Forelimb muscle (tissue), 1 donor: ENCODE results near the gene SNAPC5. TPM values are rescaled to one million over a fixed set of nuclear protein-coding genes. Genes with fewer than 3 reads are reported as not detected.

Source experiments
- DNase-seq: peaks from one replicate; pipeline ENCODE4 v3.0.0-alpha.2; 2013; ENCODE audit warnings: low read depth
- polyA plus RNA-seq: library from polyadenylated mRNA; unstranded; fragments of 120-200 nt; gene quantifications from one replicate; pipeline ENCODE4 v1.2.1, GENCODE V29; 2013; ENCODE audit not compliant: insufficient read length

Gene SNAPC5
- polyA plus RNA-seq, 1 donor: 33.7 TPM

- no peak for DNase-seq
Observed at GRCh38 chr15:66456211-66456610, 41.4 kb downstream of the SNAPC5 start.

- no peak for DNase-seq
Observed at GRCh38 chr15:66454143-66454542, 43.4 kb downstream of the SNAPC5 start.

GRCh38 chr15:66452971-66453580, 44.5 kb downstream of the SNAPC5 start:
- peak; percentile 13 for DNase-seq

- DNase-seq: no peak
Observed at GRCh38 chr15:66452420-66452819, 45.1 kb downstream of the SNAPC5 start.

Other genes with a start within 250 kb of the SNAPC5 start
- 0.28 TPM for gene MEGF11, start 244.0 kb downstream of the SNAPC5 start, polyA plus RNA-seq
- 31.4 TPM for gene DIS3L, start 204.2 kb downstream of the SNAPC5 start, polyA plus RNA-seq
- 12.0 TPM for gene TIPIN, start 141.1 kb downstream of the SNAPC5 start, polyA plus RNA-seq
- gene MAP2K1, start 110.8 kb downstream of the SNAPC5 start, polyA plus RNA-seq: 109 TPM
- 6,035 TPM for gene RPL4, start 7.1 kb upstream of the SNAPC5 start, polyA plus RNA-seq
- 13.4 TPM for gene ZWILCH, start 7.6 kb upstream of the SNAPC5 start, polyA plus RNA-seq
- 0.14 TPM for gene LCTL, start 68.2 kb upstream of the SNAPC5 start, polyA plus RNA-seq
- gene SMAD6, start 204.5 kb upstream of the SNAPC5 start, polyA plus RNA-seq: 3.7 TPM